Right cardiac atrium (tissue), 5 donors: ENCODE measurements around the gene FRYL. TPM values are rescaled to one million over a fixed set of nuclear protein-coding genes. Genes with fewer than 3 reads are reported as not detected.
A peak's percentile ranks its signal among the peaks of the same experiment; 100 is the strongest.

ENCODE experiments used
- ATAC-seq, 2 donors: fragments of 200-7000 bp; cut with Tn5 transposase; one replicate each; pipeline versions ENCODE4 v1.8.0 to v1.9.1; 2020; ENCODE audit warnings: moderate library complexity in 2 of 2, mild to moderate bottlenecking in 1 of 2
- DNase-seq, 3 donors: peaks; one replicate each; pipeline ENCODE4 v3.0.0-alpha.2; 2020
- H3K27ac ChIP-seq: one replicate; pipeline ENCODE4 v1.5.1; 2013; ENCODE audit warnings: mild to moderate bottlenecking, low read length, control low read depth, moderate library complexity
- H3K27me3 ChIP-seq: one replicate; pipeline ENCODE4 v1.6.1; 2013; ENCODE audit not compliant: control insufficient read depth, insufficient read depth
- H3K4me1 ChIP-seq: one replicate; pipeline ENCODE4 v1.6.1; 2013; ENCODE audit warnings: low read length; ENCODE audit not compliant: control insufficient read depth, insufficient read depth
- H3K4me3 ChIP-seq: one replicate; pipeline ENCODE4 v1.5.1; 2013; ENCODE audit warnings: low read length, control low read depth
- H3K9me3 ChIP-seq: one replicate; pipeline ENCODE4 v1.6.1; 2013; ENCODE audit warnings: low read length; ENCODE audit not compliant: control insufficient read depth
- WGBS: extraction: QIAGEN DNeasy Blood & Tissue Kit; methylation state at CpG from one replicate; pipeline ENCODE4 v1.1.7; 2013; 5-methylcytosine and 5-hydroxymethylcytosine counted together
- intact Hi-C, 4 donors: fragments of 100-400 bp; cut with DNase I; formaldehyde crosslinking; loops; one replicate each; pipeline versions ENCODE4 v1.11.0 to v1.14.0; 2022 to 2023
- polyA plus RNA-seq: library from polyadenylated mRNA; stranded (reverse); fragments of 200-250 nt; gene quantifications from one replicate; pipeline ENCODE4 v1.2.3, GENCODE V29; 2013
- total RNA-seq, 4 donors: library from RNA; stranded (reverse); fragmentation: NEBNext Ultra II Directional; extraction: Animal tissue kit (Norgen Biotek cat#: 25700); gene quantifications; one replicate each; pipeline ENCODE4 v1.2.1, GENCODE V29; 2021
- donor health status: healthy with polysubstance abuse.
- donor health status: DM: no; HTN: yes; CAD: no.
- donor health status: DM: no; HTN: no; CAD: no.
- donor health status: DM: no; HTN: yes; CAD: no; lungs with severe emphysema.
- donor health status: DM: yes; HTN: yes; CAD: no.

FRYL gene
- total and polyA plus RNA-seq, 5 donors = 13.5 to 50.7 (median 43.8) TPM

- H3K9me3 ChIP-seq = no peaks in the 10 kb centered on the region
- H3K4me3 ChIP-seq = no peak overlapping the region
- ATAC-seq (no peak), DNase-seq (no peak)
- WGBS = 42% methylated on average over 22 of the region's 22 CpGs
- H3K27me3 ChIP-seq = no peaks in the 10 kb centered on the region
- no peak overlapping the region for H3K27ac ChIP-seq
- H3K4me1 ChIP-seq = no peaks in the 10 kb centered on the region
- intact Hi-C loops = no loop called here
Measured at GRCh38 chr4:48484494-48485168, 295.4 kb downstream of the FRYL start.

GRCh38 chr4:48483777-48484493 is 296.1 kb downstream of the FRYL start:
- ATAC-seq (peak; percentile 24 to 26), DNase-seq (peak in 2 of 3 donors; percentile 50 to 53)
- Histone ChIP-seq H3K27me3 (no peaks in the 10 kb centered on the region), H3K4me1 (no peaks in the 10 kb centered on the region), H3K4me3 (peak overlapping the region; percentile 61), H3K9me3 (no peaks in the 10 kb centered on the region), H3K27ac (no peak overlapping the region)
- intact Hi-C loops = no loop called here
- WGBS = 7% methylated on average over 66 of the region's 66 CpGs

- Histone ChIP-seq H3K27me3 (no peaks in the 10 kb centered on the region), H3K4me3 (peak within 1 kb of the TSS; percentile 61), H3K4me1 (no peaks in the 10 kb centered on the region), H3K27ac (no peak within 1 kb of the TSS), H3K9me3 (no peaks in the 10 kb centered on the region)
- 3% methylated on average over 85 of the region's 85 CpGs for WGBS
- ATAC-seq (peak in 1 of 2 donors; percentile 22), DNase-seq (peak in 2 of 3 donors; percentile 50 to 53)
- intact Hi-C loops = no loop called here
Measured at GRCh38 chr4:48483006-48483776, 296.9 kb downstream of the FRYL start, which contains the start of gene SLC10A4. Gene SLC10A4, plus strand, starts transcription at chr4:48483343. Its CDS starts 219 bp downstream, at chr4:48483562.

GRCh38 chr4:48481581-48481980 is 298.5 kb downstream of the FRYL start:
- intact Hi-C loops = no loop called here
- Histone ChIP-seq H3K4me1 (no peaks in the 10 kb centered on the region), H3K9me3 (no peaks in the 10 kb centered on the region), H3K27ac (no peak overlapping the region), H3K27me3 (no peaks in the 10 kb centered on the region), H3K4me3 (no peak overlapping the region)
- DNase-seq = no peak
- whole genome bisulfite sequencing = 86% methylated on average over 1 of the region's 1 CpG
- ATAC-seq = no peak

GRCh38 chr4:48478273-48478672 is 301.8 kb downstream of the FRYL start:
- Histone ChIP-seq H3K4me3 (no peak overlapping the region), H3K27me3 (no peaks in the 10 kb centered on the region)
- intact Hi-C loops = no loop called here

GRCh38 chr4:48475770-48476169 is 304.3 kb downstream of the FRYL start:
- intact Hi-C loops = no loop called here
- no peak for DNase-seq
- ATAC-seq = no peak
- no peaks in the 10 kb centered on the region for H3K4me1 ChIP-seq
- WGBS = 82% methylated on average over 6 of the region's 6 CpGs
- no peak overlapping the region for H3K27ac ChIP-seq
- H3K4me3 ChIP-seq = no peak overlapping the region
- no peaks in the 10 kb centered on the region for H3K9me3 ChIP-seq
- no peaks in the 10 kb centered on the region for H3K27me3 ChIP-seq

More at GRCh38 chr4:48478273-48478672, 301.8 kb downstream of the FRYL start:
- Histone ChIP-seq H3K4me1 (no peaks in the 10 kb centered on the region), H3K9me3 (no peaks in the 10 kb centered on the region), H3K27ac (no peak overlapping the region)
- ATAC-seq (no peak), DNase-seq (no peak)
- 64% methylated on average over 2 of the region's 2 CpGs for WGBS

GRCh38 chr4:48472794-48473193 is 307.3 kb downstream of the FRYL start:
- DNase-seq (no peak), ATAC-seq (no peak)
- Histone ChIP-seq H3K4me1 (no peaks in the 10 kb centered on the region), H3K4me3 (no peak overlapping the region), H3K27me3 (no peaks in the 10 kb centered on the region), H3K9me3 (no peaks in the 10 kb centered on the region), H3K27ac (no peak overlapping the region)
- intact Hi-C loops = no loop called here
- 82% methylated on average over 1 of the region's 1 CpG for WGBS

GRCh38 chr4:48470570-48470969 is 309.5 kb downstream of the FRYL start:
- Histone ChIP-seq H3K4me3 (no peak overlapping the region), H3K4me1 (no peaks in the 10 kb centered on the region), H3K27me3 (no peaks in the 10 kb centered on the region), H3K9me3 (no peaks in the 10 kb centered on the region), H3K27ac (no peak overlapping the region)
- WGBS = 37% methylated on average over 2 of the region's 2 CpGs
- ATAC-seq (no peak), DNase-seq (no peak)
- intact Hi-C loops = no loop called here

GRCh38 chr4:48470137-48470536 is 309.9 kb downstream of the FRYL start:
- Histone ChIP-seq H3K4me3 (no peak overlapping the region), H3K4me1 (no peaks in the 10 kb centered on the region), H3K27ac (no peak overlapping the region), H3K9me3 (no peaks in the 10 kb centered on the region), H3K27me3 (no peaks in the 10 kb centered on the region)
- intact Hi-C loops = no loop called here
- ATAC-seq (no peak), DNase-seq (no peak)
- 66% methylated on average over 1 of the region's 1 CpG for WGBS

- no peaks in the 10 kb centered on the region for H3K27me3 ChIP-seq
- H3K27ac ChIP-seq = no peak overlapping the region
- H3K9me3 ChIP-seq = no peaks in the 10 kb centered on the region
- H3K4me1 ChIP-seq = no peaks in the 10 kb centered on the region
- intact Hi-C loops = no loop called here
- ATAC-seq (no peak), DNase-seq (no peak)
- 66% methylated on average over 4 of the region's 5 CpGs for WGBS
- H3K4me3 ChIP-seq = no peak overlapping the region
Measured at GRCh38 chr4:48467891-48468290, 312.2 kb downstream of the FRYL start.

GRCh38 chr4:48467442-48467841 is 312.6 kb downstream of the FRYL start:
- no peak for DNase-seq
- H3K27ac ChIP-seq = no peak overlapping the region
- no peak for ATAC-seq
- intact Hi-C loops = no loop called here
- H3K4me1 ChIP-seq = no peaks in the 10 kb centered on the region
- WGBS = 62% methylated on average over 2 of the region's 2 CpGs
- no peaks in the 10 kb centered on the region for H3K27me3 ChIP-seq
- no peaks in the 10 kb centered on the region for H3K9me3 ChIP-seq
- H3K4me3 ChIP-seq = no peak overlapping the region
